ENCODE results near the gene MTMR4.
A peak's percentile ranks its signal among the peaks of the same experiment; 100 is the strongest.
"Not testable (repeated sequence)": the region's sequence is repeated elsewhere in the genome, so short reads cannot be mapped to it uniquely, and the experiment has no call there.

The MTMR4 gene

GRCh38 chr17:58521680-58522079 lies 7.2 kb upstream of the MTMR4 start:
- DNase-seq, result no peak

- peak; percentile 86 for DNase-seq
Observed at GRCh38 chr17:58520843-58521430, 6.5 kb upstream of the MTMR4 start.

- peak; percentile 100 for DNase-seq
Observed at GRCh38 chr17:58517928-58518609, 3.6 kb upstream of the MTMR4 start.

GRCh38 chr17:58517378-58517927 lies 3.0 kb upstream of the MTMR4 start:
- no peak for DNase-seq

- no peak for DNase-seq
Observed at GRCh38 chr17:58516644-58517377, 2.4 kb upstream of the MTMR4 start.

- DNase-seq, result no peak
Observed at GRCh38 chr17:58515286-58515685, 848 bp upstream of the MTMR4 start.

- DNase-seq, result no peak
Observed at GRCh38 chr17:58514770-58515157, 326 bp upstream of the MTMR4 start.

- no peak for DNase-seq
Observed at GRCh38 chr17:58513267-58513964, 1.0 kb downstream of the MTMR4 start.

GRCh38 chr17:58510075-58510474 lies 4.4 kb downstream of the MTMR4 start:
- no peak for DNase-seq

- no peak for DNase-seq
Observed at GRCh38 chr17:58508341-58509067, 5.9 kb downstream of the MTMR4 start.

GRCh38 chr17:58507123-58507634 lies 7.3 kb downstream of the MTMR4 start:
- DNase-seq, result no peak

- no peak for DNase-seq
Observed at GRCh38 chr17:58506354-58507080, 7.9 kb downstream of the MTMR4 start.

GRCh38 chr17:58504826-58505351 lies 9.5 kb downstream of the MTMR4 start:
- DNase-seq, result peak; percentile 46

- DNase-seq, result no peak
Observed at GRCh38 chr17:58503866-58504265, 10.6 kb downstream of the MTMR4 start.

GRCh38 chr17:58503134-58503533 lies 11.3 kb downstream of the MTMR4 start:
- DNase-seq, result not testable (repeated sequence)

GRCh38 chr17:58501451-58501850 lies 13.0 kb downstream of the MTMR4 start:
- no peak for DNase-seq

- DNase-seq, result no peak
Observed at GRCh38 chr17:58498177-58498828, 16.1 kb downstream of the MTMR4 start.

- no peak for DNase-seq
Observed at GRCh38 chr17:58493506-58493905, 20.9 kb downstream of the MTMR4 start.

GRCh38 chr17:58492238-58493121 lies 22.0 kb downstream of the MTMR4 start:
- DNase-seq, result peak; percentile 77

Measured in islet precursor cell (in vitro differentiated cells).